PC-3 (cell line): Measurements from ENCODE around the gene MVK. TPM values are rescaled to one million over a fixed set of nuclear protein-coding genes. Genes with fewer than 3 reads are reported as not detected.

Experiments
- ATAC-seq: fragments of 200-7000 bp; cut with Tn5 transposase; 2 replicates; pipeline ENCODE4 v1.9.1; 2020; ENCODE audit warnings: mild to moderate bottlenecking, moderate library complexity
- BruUV-seq: library from RNA; stranded (reverse); fragments of 400-500 nt; replicated peaks from 2 replicates; lab custom pipeline; 2021; lab: Mats Ljungman, UMichigan
- CTCF ChIA-PET: fragments of 300-600 bp; sonication (Branson Sonifier 250); formaldehyde crosslinking; loops from one replicate; lab custom pipeline; 2022; ENCODE audit warnings: antibody characterized with exemption; lab: Charles Lee
- POLR2A ChIA-PET: fragments of 300-600 bp; sonication (Branson Sonifier 250); formaldehyde crosslinking; loops from one replicate; lab custom pipeline; 2022; ENCODE audit warnings: antibody characterized with exemption; ENCODE audit not compliant: unreplicated experiment; lab: Charles Lee
- DNase-seq: peaks from one replicate; pipeline ENCODE4 v3.0.0-alpha.2; 2015
- H2AFZ ChIP-seq: fragments of 300-600 bp; sonication (generic); 2 replicates; pipeline ENCODE4 v1.6.0; 2016; ENCODE audit warnings: antibody characterized with exemption, low read length
- H3F3A ChIP-seq: fragments of 300-600 bp; sonication (generic); one replicate; pipeline ENCODE4 v1.6.0; 2017; ENCODE audit warnings: antibody characterized with exemption, low read length, control low read depth, mild to moderate bottlenecking; ENCODE audit not compliant: unreplicated experiment
- H3K27ac ChIP-seq: fragments of 300-600 bp; sonication (generic); 2 replicates; pipeline ENCODE4 v1.5.1; 2016; ENCODE audit warnings: mild to moderate bottlenecking, low read length
- H3K27me3 ChIP-seq: fragments of 300-600 bp; sonication (generic); 2 replicates; pipeline ENCODE4 v1.6.1; 2016; ENCODE audit warnings: low read length, mixed read lengths
- H3K36me3 ChIP-seq: fragments of 300-600 bp; sonication (generic); 2 replicates; pipeline ENCODE4 v1.6.1; 2016; ENCODE audit warnings: low read depth, mixed run types, low read length, mixed read lengths
- H3K4me1 ChIP-seq: fragments of 300-600 bp; sonication (generic); 2 replicates; pipeline ENCODE4 v1.5.1; 2016; ENCODE audit warnings: low read length; ENCODE audit not compliant: insufficient read depth
- H3K4me2 ChIP-seq: fragments of 300-600 bp; sonication (generic); 2 replicates; pipeline ENCODE4 v1.6.0; 2016; ENCODE audit warnings: low read length
- H3K4me3 ChIP-seq: fragments of 300-600 bp; sonication (generic); 2 replicates; pipeline ENCODE4 v1.5.1; 2016; ENCODE audit warnings: mild to moderate bottlenecking, low read length, mixed read lengths
- H3K79me2 ChIP-seq: fragments of 300-600 bp; sonication (generic); 2 replicates; pipeline ENCODE4 v1.6.1; 2017; ENCODE audit warnings: low read length, mixed read lengths
- H3K9ac ChIP-seq: fragments of 300-600 bp; sonication (generic); 2 replicates; pipeline ENCODE4 v1.6.0; 2016; ENCODE audit warnings: mild to moderate bottlenecking, low read length
- H3K9me2 ChIP-seq: fragments of 300-600 bp; sonication (generic); replicated peaks from 2 replicates; pipeline ENCODE4 v1.6.1; 2016; ENCODE audit warnings: mixed run types, low read length, mixed read lengths
- H3K9me3 ChIP-seq: fragments of 300-600 bp; sonication (generic); 2 replicates; pipeline ENCODE4 v1.6.1; 2016; ENCODE audit warnings: low read length, mixed read lengths
- H4K20me1 ChIP-seq: fragments of 300-600 bp; sonication (generic); 2 replicates; pipeline ENCODE4 v1.6.1; 2016; ENCODE audit warnings: low read length, mixed read lengths
- EZH2 ChIP-seq: fragments of 300-600 bp; sonication (generic); IDR thresholded peaks from one replicate; pipeline ENCODE4 v1.6.1; 2017; ENCODE audit warnings: antibody characterized with exemption, mild to moderate bottlenecking, low read length; ENCODE audit not compliant: unreplicated experiment
- EZH2phosphoT487 ChIP-seq: fragments of 300-600 bp; sonication (generic); IDR thresholded peaks from 2 replicates; pipeline ENCODE4 v1.6.1; 2018; ENCODE audit warnings: mild to moderate bottlenecking, antibody characterized with exemption, low read length, borderline replicate concordance
- intact Hi-C: fragments of 100-400 bp; cut with micrococcal nuclease; formaldehyde crosslinking; loops from 2 replicates; pipeline ENCODE4 v1.9.0; 2023
- total RNA-seq: library from RNA; depleted of rRNA; stranded (reverse); fragments of >200 nt; gene quantifications from 2 replicates; pipeline ENCODE4 v1.2.3, GENCODE V29; 2014
- TF ChIP-seq, protein P1 (sequence below): fragments of 300-600 bp; sonication (generic); conservative IDR thresholded peaks from 2 replicates; pipeline ENCODE4 v1.5.1; 2017; ENCODE audit warnings: antibody characterized with exemption, low read depth, mild to moderate bottlenecking, low read length

MVK gene
- total RNA-seq, 1 experiment from 2014 or later = 47.8 TPM

DNA sequence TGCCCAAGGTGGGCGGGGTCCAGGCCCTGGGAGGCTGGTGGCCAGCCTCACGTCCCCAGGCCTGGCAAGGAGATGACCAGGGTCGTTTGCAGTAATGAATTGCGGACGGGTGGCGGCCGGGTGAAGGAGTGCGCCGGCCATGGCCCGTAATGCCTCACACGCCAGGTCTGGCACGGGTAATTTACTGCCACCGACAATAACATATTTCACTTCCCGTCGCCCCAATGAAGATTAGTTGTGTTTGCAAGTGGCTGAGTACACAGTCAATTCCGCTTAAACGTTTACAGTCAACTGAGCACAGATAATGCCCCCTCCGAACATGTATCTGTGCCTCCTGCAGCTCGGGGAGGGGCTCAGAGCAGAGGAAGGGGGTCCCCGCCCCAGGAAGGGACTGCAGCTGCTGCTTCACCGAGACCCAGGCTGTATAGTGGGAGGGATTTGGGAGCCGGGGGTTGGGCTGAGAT, 48.3 kb downstream of the MVK start:
- CTCF ChIA-PET = no interaction called here
- POLR2A ChIA-PET = no interaction called here

DNA sequence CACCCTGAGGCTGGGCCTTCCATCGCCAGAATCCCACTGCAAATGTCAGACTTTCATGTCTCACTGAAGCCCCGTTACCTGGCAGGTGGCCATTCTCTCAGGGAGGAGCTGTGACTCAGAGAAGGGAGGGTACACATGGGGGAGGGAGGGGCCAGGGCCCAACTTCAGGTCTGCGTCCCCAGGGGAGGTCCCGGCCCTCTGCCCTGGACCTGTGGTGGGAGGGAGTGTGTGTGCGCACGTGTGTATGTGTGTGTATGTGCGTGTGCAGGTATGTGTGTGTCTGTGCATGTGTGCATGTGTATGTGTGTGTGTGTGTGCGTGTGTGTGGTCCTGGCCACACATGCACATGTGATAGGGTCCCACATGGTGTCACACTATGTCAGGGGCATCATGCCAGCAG, 50.9 kb downstream of the MVK start:
- no peaks in the 10 kb centered on the region for H3K9me3 ChIP-seq
- peak; percentile 54 for DNase-seq
- H2AFZ ChIP-seq = no peak overlapping the region
- no peaks in the 10 kb centered on the region for H3F3A ChIP-seq
- no peaks in the 10 kb centered on the region for H3K4me1 ChIP-seq
- no peak for TF ChIP-seq EZH2
- TF ChIP-seq EZH2phosphoT487 = no peak
- TF ChIP-seq, protein P1, sequence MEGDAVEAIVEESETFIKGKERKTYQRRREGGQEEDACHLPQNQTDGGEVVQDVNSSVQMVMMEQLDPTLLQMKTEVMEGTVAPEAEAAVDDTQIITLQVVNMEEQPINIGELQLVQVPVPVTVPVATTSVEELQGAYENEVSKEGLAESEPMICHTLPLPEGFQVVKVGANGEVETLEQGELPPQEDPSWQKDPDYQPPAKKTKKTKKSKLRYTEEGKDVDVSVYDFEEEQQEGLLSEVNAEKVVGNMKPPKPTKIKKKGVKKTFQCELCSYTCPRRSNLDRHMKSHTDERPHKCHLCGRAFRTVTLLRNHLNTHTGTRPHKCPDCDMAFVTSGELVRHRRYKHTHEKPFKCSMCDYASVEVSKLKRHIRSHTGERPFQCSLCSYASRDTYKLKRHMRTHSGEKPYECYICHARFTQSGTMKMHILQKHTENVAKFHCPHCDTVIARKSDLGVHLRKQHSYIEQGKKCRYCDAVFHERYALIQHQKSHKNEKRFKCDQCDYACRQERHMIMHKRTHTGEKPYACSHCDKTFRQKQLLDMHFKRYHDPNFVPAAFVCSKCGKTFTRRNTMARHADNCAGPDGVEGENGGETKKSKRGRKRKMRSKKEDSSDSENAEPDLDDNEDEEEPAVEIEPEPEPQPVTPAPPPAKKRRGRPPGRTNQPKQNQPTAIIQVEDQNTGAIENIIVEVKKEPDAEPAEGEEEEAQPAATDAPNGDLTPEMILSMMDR = no peak
- no peak overlapping the region for H3K9ac ChIP-seq
- H3K27me3 ChIP-seq = peaks cover 25% of the 10 kb centered on the region
- no peaks in the 10 kb centered on the region for H3K9me2 ChIP-seq
- no peak overlapping the region for H3K4me2 ChIP-seq
- intact Hi-C loops = no loop called here
- H3K36me3 ChIP-seq = no peaks in the 10 kb centered on the region
- no peaks in the 10 kb centered on the region for H4K20me1 ChIP-seq
- ATAC-seq = peak; percentile 23; the same call in 1 of the 2 replicates
- H3K79me2 ChIP-seq = no peaks in the 10 kb centered on the region
- H3K27ac ChIP-seq = no peak overlapping the region
- POLR2A ChIA-PET = no interaction called here
- no TSS peak for BruUV-seq
- H3K4me3 ChIP-seq = no peak overlapping the region
- CTCF ChIA-PET = no interaction called here

More for the DNA sequence above, 48.3 kb downstream of the MVK start:
- no peaks in the 10 kb centered on the region for H3K9me2 ChIP-seq
- TF ChIP-seq EZH2 (no peak), EZH2phosphoT487 (no peak)
- TF ChIP-seq, protein P1 = no peak
- no TSS peak for BruUV-seq
- intact Hi-C loops = no loop called here
- peaks cover 33% of the 10 kb centered on the region for H3K27me3 ChIP-seq
- H2AFZ ChIP-seq = no peak overlapping the region
- H3K4me2 ChIP-seq = no peak overlapping the region
- H3F3A ChIP-seq = no peaks in the 10 kb centered on the region
- no peaks in the 10 kb centered on the region for H3K79me2 ChIP-seq
- DNase-seq (no peak), ATAC-seq (no peak; the same call in 1 of the 2 replicates)
- H3K9me3 ChIP-seq = no peaks in the 10 kb centered on the region
- no peak overlapping the region for H3K4me3 ChIP-seq
- H3K9ac ChIP-seq = no peak overlapping the region
- no peak overlapping the region for H3K27ac ChIP-seq
- H4K20me1 ChIP-seq = no peaks in the 10 kb centered on the region
- H3K36me3 ChIP-seq = no peaks in the 10 kb centered on the region
- H3K4me1 ChIP-seq = no peaks in the 10 kb centered on the region

DNA sequence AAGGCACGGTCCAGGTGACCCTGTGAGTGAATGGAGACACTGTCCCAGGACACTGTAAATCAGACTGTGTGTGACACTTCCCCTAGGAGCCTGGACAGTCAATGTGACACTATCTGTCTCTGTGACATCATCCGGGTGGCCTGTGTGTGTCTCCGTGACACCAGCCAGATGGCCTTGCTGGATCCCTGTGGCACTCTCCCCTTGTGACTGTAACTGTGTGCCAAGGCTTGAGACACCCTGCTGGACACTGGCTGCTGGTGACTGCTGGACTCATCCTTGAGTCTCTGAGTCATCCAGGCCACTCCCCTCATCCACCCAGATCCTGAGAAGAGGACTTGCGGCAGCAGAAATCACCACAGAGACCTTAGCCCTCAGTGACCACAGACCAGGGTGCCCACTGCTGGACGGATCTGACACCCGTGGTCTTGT, 51.6 kb downstream of the MVK start:
- ChIA-PET POLR2A (no interaction called here), CTCF (no interaction called here)
- no peak overlapping the region for H3K4me2 ChIP-seq
- H4K20me1 ChIP-seq = no peaks in the 10 kb centered on the region
- DNase-seq = peak; percentile 62
- no peaks in the 10 kb centered on the region for H3K36me3 ChIP-seq
- H3K27me3 ChIP-seq = peaks cover 32% of the 10 kb centered on the region
- H3K4me3 ChIP-seq = no peak overlapping the region
- no peaks in the 10 kb centered on the region for H3F3A ChIP-seq
- H3K9ac ChIP-seq = no peak overlapping the region
- no peaks in the 10 kb centered on the region for H3K9me3 ChIP-seq
- H2AFZ ChIP-seq = no peak overlapping the region
- no peaks in the 10 kb centered on the region for H3K79me2 ChIP-seq
- no peaks in the 10 kb centered on the region for H3K4me1 ChIP-seq
- H3K27ac ChIP-seq = no peak overlapping the region
- ATAC-seq = peak; percentile 89
- no TSS peak for BruUV-seq
- intact Hi-C loops = no loop called here
- H3K9me2 ChIP-seq = no peaks in the 10 kb centered on the region
- TF ChIP-seq EZH2 = no peak
- TF ChIP-seq, protein P1 = 0 out of 2 replicates have a peak, but pooled peaks have one; percentile 12
